Endothelial cell of umbilical vein (primary cell): ENCODE measurements around the gene ITSN1. TPM values are rescaled to one million over a fixed set of nuclear protein-coding genes. Genes with fewer than 3 reads are reported as not detected.

Experiments used
- BruUV-seq: library from RNA; stranded (reverse); fragments of 400-500 nt; replicated peaks from 2 replicates; lab custom pipeline; 2021; lab: Mats Ljungman, UMichigan
- CTCF ChIA-PET: fragments of 300-600, 350-600 bp; sonication (Branson Sonifier 250); formaldehyde crosslinking; loops from one replicate; lab custom pipeline; 2021; ENCODE audit warnings: antibody characterized with exemption, inconsistent platforms; lab: Charles Lee
- POLR2A ChIA-PET: fragments of 300-600, 350-600 bp; sonication (Branson Sonifier 250); formaldehyde crosslinking; loops from one replicate; lab custom pipeline; 2021; ENCODE audit warnings: antibody characterized with exemption, inconsistent platforms; lab: Charles Lee
- DNase-seq: peaks from one replicate; pipeline ENCODE4 v3.0.0-alpha.2; 2011; ENCODE audit warnings: low read depth, low spot score
- FAIRE-seq: peaks from 2 replicates; lab custom pipeline; 2011; peaks lifted over from hg19 to GRCh38; lab: Jason Lieb, UNC
- H2AFZ ChIP-seq: 2 replicates; pipeline ENCODE4 v1.6.0; 2012; ENCODE audit warnings: low read depth, low read length, control low read depth, inconsistent platforms
- H3K27ac ChIP-seq: 2 replicates; pipeline ENCODE4 v1.5.1; 2011; ENCODE audit warnings: low read depth, mild to moderate bottlenecking, control low read depth, low read length, moderate library complexity; ENCODE audit not compliant: insufficient read depth
- H3K27me3 ChIP-seq, 2 experiments: 2 replicates each; pipeline versions ENCODE4 v1.6.0 to v1.6.1; 2011; ENCODE audit warnings: low read length in 2 of 2, mixed read lengths in 1 of 2; ENCODE audit not compliant: control insufficient read depth in 2 of 2, insufficient read depth in 2 of 2
- H3K36me3 ChIP-seq, 2 experiments: 2 replicates in 1 of 2; 3 replicates in 1 of 2; pipeline ENCODE4 v1.5.1; 2011; ENCODE audit warnings: low read length in 2 of 2, mild to moderate bottlenecking in 1 of 2, moderate library complexity in 1 of 2; ENCODE audit not compliant: control insufficient read depth in 2 of 2, insufficient read depth in 2 of 2; ENCODE audit errors: extremely low read depth in 1 of 2
- H3K4me1 ChIP-seq: 3 replicates; pipeline ENCODE4 v1.5.1; 2011; ENCODE audit warnings: mild to moderate bottlenecking, low read length; ENCODE audit not compliant: control insufficient read depth, insufficient read depth; ENCODE audit errors: extremely low read depth
- H3K4me2 ChIP-seq: 2 replicates; pipeline ENCODE4 v1.6.1; 2011; ENCODE audit warnings: low read length, control low read depth, mixed read lengths; ENCODE audit not compliant: insufficient read depth
- H3K4me3 ChIP-seq, 3 experiments: fragments of 200-600 bp in 1 of 3; sonication (generic), shearing (Covaris generic) in 1 of 3; replicated peaks in 1 of 3; 2 replicates each; pipeline ENCODE4 v1.5.1; 2011 to 2016; ENCODE audit warnings: control low read depth in 3 of 3, low read length in 3 of 3, mild to moderate bottlenecking in 2 of 3, inconsistent platforms in 1 of 3, low read depth in 1 of 3, moderate library complexity in 1 of 3; ENCODE audit not compliant: insufficient read depth in 1 of 3
- H3K79me2 ChIP-seq: 2 replicates; pipeline ENCODE4 v1.6.0; 2012; ENCODE audit warnings: low read length, inconsistent platforms; ENCODE audit not compliant: control insufficient read depth, insufficient read depth
- H3K9ac ChIP-seq: replicated peaks from 2 replicates; pipeline ENCODE3; 2011; ENCODE audit warnings: low read length, control low read depth; ENCODE audit not compliant: insufficient read depth; ENCODE audit errors: extremely low read depth
- H3K9me1 ChIP-seq: replicated peaks from 3 replicates; pipeline ENCODE4 v1.6.0; 2011; ENCODE audit warnings: mild to moderate bottlenecking, low read length; ENCODE audit not compliant: control insufficient read depth, insufficient read depth; ENCODE audit errors: extremely low read depth
- H3K9me3 ChIP-seq: replicated peaks from 2 replicates; pipeline ENCODE4 v1.5.1; 2012; ENCODE audit warnings: low read length, inconsistent platforms; ENCODE audit not compliant: control insufficient read depth, insufficient read depth
- H4K20me1 ChIP-seq: replicated peaks from 2 replicates; pipeline ENCODE3; 2011; ENCODE audit warnings: mild to moderate bottlenecking, low read length; ENCODE audit not compliant: control insufficient read depth, insufficient read depth; ENCODE audit errors: extremely low read depth
- EZH2 ChIP-seq: IDR thresholded peaks from 2 replicates; pipeline ENCODE4 v1.6.1; 2012; ENCODE audit warnings: borderline replicate concordance, low read depth, mild to moderate bottlenecking, moderate library complexity, low read length, inconsistent platforms; ENCODE audit not compliant: severe bottlenecking
- FOS ChIP-seq: IDR thresholded peaks from 2 replicates; pipeline ENCODE4 v1.6.1; 2011; ENCODE audit warnings: mild to moderate bottlenecking, low read length, moderate library complexity, borderline replicate concordance; ENCODE audit not compliant: insufficient read depth
- GATA2 ChIP-seq: IDR thresholded peaks from 2 replicates; pipeline ENCODE4 v1.7.0; 2011; ENCODE audit warnings: low read depth, mild to moderate bottlenecking, moderate library complexity, mixed read lengths, low read length; ENCODE audit not compliant: insufficient read length, insufficient read depth
- JUN ChIP-seq: IDR thresholded peaks from 2 replicates; pipeline ENCODE4 v1.6.1; 2011; ENCODE audit warnings: borderline replicate concordance, low read depth; ENCODE audit not compliant: insufficient read length, insufficient read depth
- MYC ChIP-seq: IDR thresholded peaks from one replicate; pipeline ENCODE4 v1.6.1; 2011; ENCODE audit warnings: mild to moderate bottlenecking, low read depth, low read length
- POLR2A ChIP-seq: IDR thresholded peaks from 2 replicates; pipeline ENCODE4 v1.6.1; 2012; ENCODE audit warnings: low read depth, mild to moderate bottlenecking, control low read depth, low read length
- POLR2AphosphoS5 ChIP-seq: IDR thresholded peaks from 2 replicates; pipeline ENCODE4 v1.6.1; 2012; ENCODE audit warnings: low read depth, mild to moderate bottlenecking, control low read depth, low read length, moderate library complexity; ENCODE audit not compliant: insufficient read depth
- dilution Hi-C: fragments of 300-500 bp; cut with MboI; formaldehyde crosslinking; loops from one replicate; pipeline ENCODE4 v1.15.0; 2019; ENCODE audit warnings: low sequenced_read_pairs; ENCODE audit not compliant: extremely low pct_ligation_motif_present
- intact Hi-C: fragments of 100-400 bp; cut with micrococcal nuclease; formaldehyde crosslinking; loops from one replicate; pipeline ENCODE4 v1.10.0; 2022
- polyA plus RNA-seq, 4 experiments: library from polyadenylated mRNA; depleted of rRNA in 3 of 4; stranded (reverse) in 3 of 4; unstranded in 1 of 4; fragments of >200 nt; gene quantifications; 2 replicates each; pipeline versions ENCODE4 v1.2.1 to v1.2.3, GENCODE V29; 2011 to 2012; ENCODE audit warnings: missing spikeins in 1 of 4
- total RNA-seq: library from RNA; stranded (reverse); gene quantifications from 2 replicates; pipeline ENCODE4 v1.2.3, GENCODE V29; 2021
- TF ChIP-seq, protein P1 (sequence below), 2 donors: IDR thresholded peaks; 1 replicate in 1 of 2; 2 replicates in 1 of 2; pipeline ENCODE4 v1.5.1; 2011; ENCODE audit warnings: low read length in 2 of 2, mild to moderate bottlenecking in 2 of 2, moderate library complexity in 2 of 2, control low read depth in 1 of 2, inconsistent platforms in 1 of 2, low read depth in 1 of 2; ENCODE audit not compliant: insufficient read depth in 1 of 2; ENCODE audit errors: extremely low read depth in 1 of 2
- TF ChIP-seq, protein P2 (sequence below): IDR thresholded peaks from 2 replicates; pipeline ENCODE4 v1.6.1; 2011; ENCODE audit not compliant: insufficient read depth, insufficient read length

The ITSN1 gene
- total and polyA plus RNA-seq, 2 donors (not counting 3 experiments of a cell fraction or from before 2014, with no cell fraction given): 72.2 to 86.8 TPM

DNA sequence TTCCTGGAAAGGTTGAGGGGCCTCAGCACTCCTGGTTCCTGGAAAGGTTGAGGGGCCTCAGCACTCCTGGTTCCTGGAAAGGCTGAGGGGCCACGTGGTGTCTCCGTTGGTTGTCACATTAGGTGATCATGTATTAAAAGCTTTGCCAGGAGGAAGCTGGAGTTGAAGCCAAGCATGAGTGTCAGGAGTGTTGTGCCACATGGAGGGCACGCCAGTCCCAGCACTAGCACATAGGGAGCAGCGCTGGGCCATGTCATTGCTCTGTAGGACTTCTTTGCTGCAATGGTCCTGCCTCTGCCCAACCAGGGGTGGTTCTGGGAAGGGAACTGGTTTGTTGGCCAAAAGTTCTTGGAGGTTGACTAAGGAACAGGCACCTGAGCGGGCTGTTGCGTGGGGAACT, 260.0 kb downstream of the ITSN1 start:
- intact Hi-C loops: no loop called here
- no peaks in the 10 kb centered on the region for H3K9me1 ChIP-seq
- POLR2A ChIA-PET: no interaction called here
- no peak overlapping the region for H3K4me2 ChIP-seq
- FAIRE-seq: no peak
- no peaks in the 10 kb centered on the region for H3K27me3 ChIP-seq
- dilution Hi-C loops: no loop called here
- peaks cover 14 to 25% of the 10 kb centered on the region in 2 experiments for H3K36me3 ChIP-seq
- H3K4me3 ChIP-seq: no peak overlapping the region
- DNase-seq: no peak
- H4K20me1 ChIP-seq: no peaks in the 10 kb centered on the region
- CTCF ChIA-PET: interaction anchor here (0.8 to 3.7 kb wide), 14 partner anchors 9 to 382 kb away, joined by 3 to 26 read pairs (median 4); partner anchors contain the start of genes ATP5PO and DONSON
- H3K79me2 ChIP-seq: no peaks in the 10 kb centered on the region
- H2AFZ ChIP-seq: no peak overlapping the region
- H3K27ac ChIP-seq: no peak overlapping the region
- TF ChIP-seq MYC: no peak
- no peak for TF ChIP-seq POLR2A
- TF ChIP-seq EZH2: no peak
- no peak for TF ChIP-seq GATA2
- TF ChIP-seq, protein P1, sequence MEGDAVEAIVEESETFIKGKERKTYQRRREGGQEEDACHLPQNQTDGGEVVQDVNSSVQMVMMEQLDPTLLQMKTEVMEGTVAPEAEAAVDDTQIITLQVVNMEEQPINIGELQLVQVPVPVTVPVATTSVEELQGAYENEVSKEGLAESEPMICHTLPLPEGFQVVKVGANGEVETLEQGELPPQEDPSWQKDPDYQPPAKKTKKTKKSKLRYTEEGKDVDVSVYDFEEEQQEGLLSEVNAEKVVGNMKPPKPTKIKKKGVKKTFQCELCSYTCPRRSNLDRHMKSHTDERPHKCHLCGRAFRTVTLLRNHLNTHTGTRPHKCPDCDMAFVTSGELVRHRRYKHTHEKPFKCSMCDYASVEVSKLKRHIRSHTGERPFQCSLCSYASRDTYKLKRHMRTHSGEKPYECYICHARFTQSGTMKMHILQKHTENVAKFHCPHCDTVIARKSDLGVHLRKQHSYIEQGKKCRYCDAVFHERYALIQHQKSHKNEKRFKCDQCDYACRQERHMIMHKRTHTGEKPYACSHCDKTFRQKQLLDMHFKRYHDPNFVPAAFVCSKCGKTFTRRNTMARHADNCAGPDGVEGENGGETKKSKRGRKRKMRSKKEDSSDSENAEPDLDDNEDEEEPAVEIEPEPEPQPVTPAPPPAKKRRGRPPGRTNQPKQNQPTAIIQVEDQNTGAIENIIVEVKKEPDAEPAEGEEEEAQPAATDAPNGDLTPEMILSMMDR (IDR thresholded peaks at IDR 0.05; ENCODE audit: extremely low read depth in 1 of 2, insufficient read depth in 1 of 2, low read depth in 1 of 2, low read length in 2 of 2): no peak
- TF ChIP-seq JUN: no peak
- no peak for TF ChIP-seq FOS
- TF ChIP-seq POLR2AphosphoS5: no peak
- TF ChIP-seq, protein P2, sequence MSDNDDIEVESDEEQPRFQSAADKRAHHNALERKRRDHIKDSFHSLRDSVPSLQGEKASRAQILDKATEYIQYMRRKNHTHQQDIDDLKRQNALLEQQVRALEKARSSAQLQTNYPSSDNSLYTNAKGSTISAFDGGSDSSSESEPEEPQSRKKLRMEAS: no peak
- no TSS peak for BruUV-seq
- no peak overlapping the region for H3K9ac ChIP-seq
- peaks cover 19% of the 10 kb centered on the region for H3K4me1 ChIP-seq
- no peaks in the 10 kb centered on the region for H3K9me3 ChIP-seq
